Posterior cingulate gyrus (tissue), 11 donors: Measurements from ENCODE around the gene KCNAB1.

Source experiments
- DNase-seq, 10 donors: peaks; one replicate each; pipeline versions ENCODE4 v3.0.0 to v3.0.0-alpha.2; 2020 to 2021; ENCODE audit warnings: mixed read lengths in 3 of 10
- intact Hi-C: fragments of 100-400 bp; cut with DNase I; formaldehyde crosslinking; loops from one replicate; pipeline ENCODE4 v1.15.1; 2023

Gene KCNAB1

GRCh38 chr3:156577736-156578135 lies 457.4 kb downstream of the KCNAB1 start:
- no peak for DNase-seq
- intact Hi-C loops: no loop called here

DNA sequence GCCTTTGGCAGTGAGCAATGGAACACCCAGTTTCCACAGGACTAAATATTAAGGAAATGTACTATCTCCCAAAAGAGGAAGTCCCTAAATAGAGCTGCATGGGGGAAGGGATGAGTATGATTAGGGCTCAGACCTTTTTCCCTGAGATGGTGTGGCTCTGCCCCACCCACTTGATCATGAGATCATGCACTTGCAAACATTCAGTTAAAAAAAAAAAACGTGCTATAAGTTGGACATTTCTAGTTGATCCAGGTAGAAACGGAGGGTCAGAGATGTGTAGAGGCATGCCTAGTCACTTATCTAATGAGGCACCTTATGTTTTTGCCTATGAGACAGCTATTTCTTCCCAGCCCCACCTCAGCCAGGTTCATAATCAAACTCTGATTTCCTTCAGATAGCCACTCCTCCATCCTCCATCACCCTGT lies 459.1 kb downstream of the KCNAB1 start:
- no peak for DNase-seq
- intact Hi-C loops: no loop called here

- DNase-seq: no peak
- intact Hi-C loops: no loop called here
Observed at GRCh38 chr3:156581033-156581432, 460.7 kb downstream of the KCNAB1 start.

GRCh38 chr3:156581954-156582353 lies 461.6 kb downstream of the KCNAB1 start:
- DNase-seq: no peak
- intact Hi-C loops: no loop called here

GRCh38 chr3:156582532-156583183 lies 462.3 kb downstream of the KCNAB1 start:
- intact Hi-C loops: no loop called here
- DNase-seq: no peak

DNA sequence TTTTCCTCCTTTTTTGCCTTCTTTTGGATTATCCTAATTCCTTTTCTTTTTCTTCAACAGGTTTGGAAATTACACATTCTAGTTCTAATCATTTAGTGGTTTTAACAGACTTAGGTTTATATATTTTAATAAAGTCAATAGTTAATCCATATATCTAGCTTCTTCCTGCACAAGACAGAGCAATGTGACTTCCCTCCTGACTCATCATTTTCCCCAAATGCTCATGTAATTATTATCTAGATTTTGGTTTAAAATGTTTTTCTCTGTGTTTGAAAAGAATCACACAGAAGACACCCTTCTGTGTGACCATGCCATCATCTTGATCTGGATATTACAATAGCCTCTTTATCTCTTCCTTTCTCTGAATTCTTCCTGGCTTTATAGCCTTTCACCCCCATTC lies 463.1 kb downstream of the KCNAB1 start:
- intact Hi-C loops: no loop called here
- no peak for DNase-seq

DNA sequence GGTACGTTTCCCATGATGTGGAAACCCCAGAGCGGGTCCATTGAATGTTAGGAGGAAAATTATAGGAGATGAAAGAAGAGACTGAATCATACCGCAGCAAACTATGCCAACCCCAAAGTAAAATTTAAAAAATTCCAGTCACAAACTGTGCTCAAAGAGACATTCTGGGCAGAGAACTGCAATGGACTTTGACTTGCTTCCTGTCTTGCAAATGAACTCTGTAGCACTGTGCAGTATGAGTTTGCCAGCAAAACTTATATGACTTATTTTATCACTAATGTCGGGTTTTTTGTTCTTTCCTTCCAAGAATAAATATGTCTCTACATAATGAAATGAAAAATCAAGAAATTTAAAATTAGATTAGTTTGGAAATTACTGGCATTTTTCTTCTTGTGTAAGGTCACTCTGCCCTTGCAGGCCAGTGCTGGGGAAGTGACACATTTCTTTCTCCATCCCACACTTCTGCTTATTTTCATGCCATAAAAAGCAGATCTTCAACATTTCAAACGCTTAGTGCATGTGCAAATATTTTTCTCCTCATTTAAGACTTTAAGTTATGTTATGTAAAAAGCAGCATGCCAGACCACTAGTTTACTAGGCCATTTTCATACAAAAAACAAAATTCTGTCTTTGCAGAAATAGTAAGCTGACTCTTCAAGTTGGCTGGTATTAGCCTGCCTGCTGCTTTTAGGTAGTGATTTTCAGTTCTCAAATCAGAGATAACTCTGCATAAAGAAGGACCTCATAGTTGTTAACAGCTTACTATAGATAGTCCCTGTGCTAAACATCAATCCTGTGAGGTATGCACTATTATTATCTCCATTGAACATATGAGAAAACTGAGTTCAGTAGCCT lies 466.8 kb downstream of the KCNAB1 start:
- DNase-seq: no peak

DNA sequence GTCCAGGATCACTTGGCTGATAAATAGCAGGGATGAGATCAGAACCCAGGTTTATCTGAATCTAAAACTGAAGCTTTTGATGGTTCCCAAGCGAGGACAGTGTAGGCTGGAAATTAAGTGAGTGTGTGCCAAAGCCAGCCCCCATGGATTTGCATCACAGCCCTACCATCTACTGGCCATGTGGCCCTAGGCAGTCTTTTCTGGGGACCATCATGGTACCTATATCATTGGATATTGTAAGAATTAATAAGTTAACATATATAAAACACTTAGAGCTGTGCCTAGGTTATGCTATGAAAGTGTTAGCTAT lies 467.3 kb downstream of the KCNAB1 start:
- intact Hi-C loops: no loop called here
- DNase-seq: no peak

More for the DNA sequence above, 466.8 kb downstream of the KCNAB1 start:
- intact Hi-C loops: no loop called here
